WTC11 (cell line): ENCODE results near the gene ARHGAP45. TPM values are rescaled to one million over a fixed set of nuclear protein-coding genes. Genes with fewer than 3 reads are reported as not detected.

Experiments
- ATAC-seq: fragments of 200-7000 bp; cut with Tn5 transposase; 2 replicates; pipeline ENCODE4 v1.10.0; 2021; ENCODE audit warnings: mild to moderate bottlenecking, moderate library complexity
- CTCF ChIA-PET: fragments of 300-600 bp; sonication (Branson Sonifier 250); formaldehyde crosslinking; loops from one replicate; lab custom pipeline; 2021; ENCODE audit warnings: antibody characterized with exemption; lab: Charles Lee
- POLR2A ChIA-PET: fragments of 350-600 bp; sonication (Branson Sonifier 250); formaldehyde crosslinking; loops from one replicate; lab custom pipeline; 2021; ENCODE audit warnings: antibody characterized with exemption; lab: Charles Lee
- DNase-seq: peaks from one replicate; pipeline ENCODE4 v3.0.0; 2021; ENCODE audit warnings: low spot score
- H3K27ac Mint-ChIP-seq: 2 replicates; pipeline ENCODE4 v1.8.0; 2021; ENCODE audit warnings: mixed read lengths
- H3K27me3 Mint-ChIP-seq: 2 replicates; pipeline ENCODE4 v1.8.0; 2021; ENCODE audit warnings: low read depth, mild to moderate bottlenecking, moderate library complexity, mixed read lengths
- H3K36me3 Mint-ChIP-seq: 2 replicates; pipeline ENCODE4 v1.8.0; 2021; ENCODE audit warnings: mixed read lengths
- H3K4me1 Mint-ChIP-seq: 2 replicates; pipeline ENCODE4 v1.8.0; 2022; ENCODE audit warnings: mixed read lengths
- H3K4me3 Mint-ChIP-seq: 2 replicates; pipeline ENCODE4 v1.8.0; 2021; ENCODE audit warnings: mild to moderate bottlenecking, moderate library complexity, mixed read lengths
- H3K9me3 Mint-ChIP-seq: 2 replicates; pipeline ENCODE4 v1.8.0; 2021; ENCODE audit warnings: mixed read lengths
- AFF4 ChIP-seq: sonication (generic); formaldehyde crosslinking; IDR thresholded peaks from 2 replicates; pipeline ENCODE4 v1.8.1; 2023; ENCODE audit warnings: mild to moderate bottlenecking, missing genetic modification reagents, borderline replicate concordance
- AR ChIP-seq: fragments of 250-450 bp; sonication (Bioruptor Pico); IDR thresholded peaks from 2 replicates; pipeline ENCODE4 v1.9.0; 2021; ENCODE audit warnings: mild to moderate bottlenecking
- ARID4B ChIP-seq: sonication (generic); formaldehyde crosslinking; IDR thresholded peaks from 2 replicates; pipeline ENCODE4 v1.8.0; 2023; ENCODE audit warnings: missing genetic modification reagents, mild to moderate bottlenecking, borderline replicate concordance
- ELF4 ChIP-seq: sonication (generic); formaldehyde crosslinking; IDR thresholded peaks from 2 replicates; pipeline ENCODE4 v1.8.1; 2022; ENCODE audit warnings: low read depth, mild to moderate bottlenecking, moderate library complexity, missing genetic modification reagents
- ETV6 ChIP-seq: sonication (generic); formaldehyde crosslinking; IDR thresholded peaks from 2 replicates; pipeline ENCODE4 v1.8.1; 2022; ENCODE audit warnings: mild to moderate bottlenecking, missing genetic modification reagents
- FOXK1 ChIP-seq: sonication (generic); formaldehyde crosslinking; IDR thresholded peaks from 2 replicates; pipeline ENCODE4 v1.8.0; 2022; ENCODE audit warnings: mild to moderate bottlenecking, moderate library complexity, missing genetic modification reagents
- FOXP4 ChIP-seq: sonication (generic); formaldehyde crosslinking; IDR thresholded peaks from 2 replicates; pipeline ENCODE4 v1.8.0; 2022; ENCODE audit warnings: mild to moderate bottlenecking, missing genetic modification reagents
- GABPB1 ChIP-seq: sonication (generic); formaldehyde crosslinking; IDR thresholded peaks from 2 replicates; pipeline ENCODE4 v1.8.1; 2023; ENCODE audit warnings: mild to moderate bottlenecking, missing genetic modification reagents
- KAT7 ChIP-seq: sonication (generic); formaldehyde crosslinking; IDR thresholded peaks from 2 replicates; pipeline ENCODE4 v1.8.1; 2023; ENCODE audit warnings: missing genetic modification reagents, mild to moderate bottlenecking, borderline replicate concordance
- MLX ChIP-seq: sonication (generic); formaldehyde crosslinking; IDR thresholded peaks from 2 replicates; pipeline ENCODE4 v1.8.1; 2023; ENCODE audit warnings: mild to moderate bottlenecking, missing genetic modification reagents, moderate library complexity
- NFATC4 ChIP-seq: fragments of 250-450 bp; sonication (Bioruptor Pico); IDR thresholded peaks from 2 replicates; pipeline ENCODE4 v1.9.0; 2021; ENCODE audit warnings: mild to moderate bottlenecking
- PRRX2 ChIP-seq: fragments of 250-450 bp; sonication (Bioruptor Pico); IDR thresholded peaks from 2 replicates; pipeline ENCODE4 v1.8.0; 2021; ENCODE audit warnings: mild to moderate bottlenecking
- SMAD3 ChIP-seq: sonication (generic); formaldehyde crosslinking; IDR thresholded peaks from 2 replicates; pipeline ENCODE4 v1.8.0; 2022; ENCODE audit warnings: missing genetic modification reagents, mild to moderate bottlenecking, borderline replicate concordance
- SMAD4 ChIP-seq: sonication (generic); formaldehyde crosslinking; IDR thresholded peaks from 2 replicates; pipeline ENCODE4 v1.8.0; 2022; ENCODE audit warnings: mild to moderate bottlenecking, missing genetic modification reagents
- SP1 ChIP-seq: sonication (generic); formaldehyde crosslinking; conservative IDR thresholded peaks from 2 replicates; pipeline ENCODE4 v1.8.1; 2022; ENCODE audit warnings: missing genetic modification reagents
- TCF7 ChIP-seq: sonication (generic); formaldehyde crosslinking; IDR thresholded peaks from 2 replicates; pipeline ENCODE4 v1.8.0; 2022; ENCODE audit warnings: mild to moderate bottlenecking, low read depth, missing genetic modification reagents, moderate library complexity
- TEAD4 ChIP-seq: sonication (generic); formaldehyde crosslinking; IDR thresholded peaks from 2 replicates; pipeline ENCODE4 v1.8.0; 2022; ENCODE audit warnings: mild to moderate bottlenecking, missing genetic modification reagents
- ZNF219 ChIP-seq: sonication (generic); formaldehyde crosslinking; IDR thresholded peaks from 2 replicates; pipeline ENCODE4 v1.8.0; 2023; ENCODE audit warnings: missing genetic modification reagents, mild to moderate bottlenecking, borderline replicate concordance
- ZNF317 ChIP-seq: sonication (generic); formaldehyde crosslinking; IDR thresholded peaks from 2 replicates; pipeline ENCODE4 v1.8.1; 2023; ENCODE audit warnings: low read depth, mild to moderate bottlenecking, moderate library complexity, missing genetic modification reagents, borderline replicate concordance
- ZNF423 ChIP-seq: fragments of 250-450 bp; sonication (Bioruptor Pico); IDR thresholded peaks from 2 replicates; pipeline ENCODE4 v2.1.2; 2022; ENCODE audit warnings: mild to moderate bottlenecking, moderate library complexity
- ZNF671 ChIP-seq: fragments of 250-450 bp; sonication (Bioruptor Pico); IDR thresholded peaks from 2 replicates; pipeline ENCODE4 v1.8.0; 2021; ENCODE audit warnings: mild to moderate bottlenecking
- total RNA-seq: library from RNA; stranded (reverse); gene quantifications from 3 replicates; pipeline ENCODE4 v1.2.3, GENCODE V29; 2021

ARHGAP45 gene
- total RNA-seq, 1 experiment from 2014 or later, result 40.9 TPM

- Mint-ChIP-seq H3K27me3 (no peaks in the 10 kb centered on the region), H3K9me3 (no peaks in the 10 kb centered on the region), H3K4me3 (peak within 1 kb of the TSS; percentile 71), H3K36me3 (no peaks in the 10 kb centered on the region), H3K27ac (peak within 1 kb of the TSS; percentile 72; the same call in 1 of the 2 replicates), H3K4me1 (peaks cover 15% of the 10 kb centered on the region)
- DNase-seq (peak; percentile 98), ATAC-seq (peak; percentile 84)
- CTCF ChIA-PET, result interaction anchor here (0.7 to 4.7 kb wide), 13 partner anchors 9 to 163 kb away, joined by 3 to 27 read pairs (median 4); partner anchors contain the start of genes ARHGAP45, ATP5F1D and CNN2
- POLR2A ChIA-PET, result interaction anchor here (0.5 to 1.1 kb wide), 6 partner anchors 10 to 87 kb away, joined by 3 to 5 read pairs (median 4); partner anchors contain the start of gene ARHGAP45
- TF ChIP-seq FOXK1 (CRISPR knock-in tag), result peak; percentile 75; the same call in 1 of the 2 replicates
- TF ChIP-seq AR (CRISPR knock-in tag), result no peak
- peak; percentile 83; the same call in 1 of the 2 replicates for TF ChIP-seq ARID4B
- TF ChIP-seq SP1, result peak; percentile 97
- TF ChIP-seq SMAD3, result peak; percentile 22; the same call in 1 of the 2 replicates
- no peak for TF ChIP-seq AFF4 (CRISPR knock-in tag)
- 0 out of 2 replicates have a peak, but pooled peaks have one; percentile 20 for TF ChIP-seq TCF7 (CRISPR knock-in tag)
- TF ChIP-seq FOXP4 (CRISPR knock-in tag), result peak; percentile 55; the same call in 1 of the 2 replicates
- peak; percentile 71 for TF ChIP-seq ETV6 (CRISPR knock-in tag)
- no peak for TF ChIP-seq ZNF671
- TF ChIP-seq ZNF317, result 0 out of 2 replicates have a peak, but pooled peaks have one; percentile 39
- TF ChIP-seq ZNF219 (CRISPR knock-in tag), result no peak
- TF ChIP-seq TEAD4 (CRISPR knock-in tag), result no peak
- peak; percentile 12; the same call in 1 of the 2 replicates for TF ChIP-seq GABPB1 (CRISPR knock-in tag)
- no peak for TF ChIP-seq NFATC4
- TF ChIP-seq KAT7 (CRISPR knock-in tag), result no peak
- 0 out of 2 replicates have a peak, but pooled peaks have one; percentile 59 for TF ChIP-seq PRRX2 (CRISPR knock-in tag)
- TF ChIP-seq ELF4 (CRISPR knock-in tag), result no peak
- no peak for TF ChIP-seq MLX (CRISPR knock-in tag)
- TF ChIP-seq ZNF423 (CRISPR knock-in tag), result no peak
- no peak for TF ChIP-seq SMAD4 (CRISPR knock-in tag)
These were observed 36.8 kb downstream of the ARHGAP45 start, which contains the start of gene GPX4 for GRCh38 chr19:1103708-1104310. Gene GPX4 (plus strand): TSS chr19:1103994. CDS start chr19:1104044, 50 bp downstream.
